H1 (cell line): Measurements from ENCODE around the gene FGFRL1. TPM values are rescaled to one million over a fixed set of nuclear protein-coding genes. Genes with fewer than 3 reads are reported as not detected.

Experiments used
- CTCF ChIA-PET: fragments of 300-600 bp; sonication (Branson Sonifier 250); formaldehyde crosslinking; loops from one replicate; lab custom pipeline; 2021; ENCODE audit not compliant: partially characterized antibody; lab: Charles Lee
- POLR2A ChIA-PET: fragments of 300-600 bp; sonication (Branson Sonifier 250); formaldehyde crosslinking; loops from one replicate; lab custom pipeline; 2021; ENCODE audit warnings: inconsistent platforms; ENCODE audit not compliant: partially characterized antibody; lab: Charles Lee
- DNase-seq, 2 experiments: peaks; one replicate each; pipeline versions ENCODE4 v3.0.0 to v3.0.0-alpha.2; 2010 to 2022; ENCODE audit warnings: low spot score in 2 of 2, low read depth in 1 of 2, mixed read lengths in 1 of 2
- FAIRE-seq: peaks from 2 replicates; lab custom pipeline; 2011; peaks lifted over from hg19 to GRCh38; lab: Jason Lieb, UNC
- H2AFZ ChIP-seq: 2 replicates; pipeline ENCODE4 v1.8.1; 2012; ENCODE audit warnings: low read length, inconsistent platforms
- H2AK5ac ChIP-seq: 2 replicates; pipeline ENCODE4 v1.6.1; 2013; ENCODE audit warnings: low read depth, low read length
- H2BK120ac ChIP-seq: replicated peaks from 2 replicates; pipeline ENCODE3; 2013; ENCODE audit warnings: low read depth, low read length, inconsistent platforms
- H2BK12ac ChIP-seq: 2 replicates; pipeline ENCODE4 v1.6.1; 2013; ENCODE audit warnings: low read depth, low read length
- H2BK15ac ChIP-seq: 2 replicates; pipeline ENCODE4 v1.6.1; 2013; ENCODE audit warnings: low read length
- H2BK20ac ChIP-seq: 2 replicates; pipeline ENCODE4 v1.6.1; 2013; ENCODE audit warnings: low read length
- H2BK5ac ChIP-seq: 2 replicates; pipeline ENCODE4 v1.6.1; 2013; ENCODE audit warnings: low read depth, low read length
- H3K14ac ChIP-seq: 2 replicates; pipeline ENCODE4 v1.6.1; 2013; ENCODE audit warnings: inconsistent platforms; ENCODE audit not compliant: insufficient read length
- H3K18ac ChIP-seq: 2 replicates; pipeline ENCODE4 v1.6.1; 2013; ENCODE audit warnings: low read length; ENCODE audit errors: extremely low read depth
- H3K23ac ChIP-seq: 2 replicates; pipeline ENCODE4 v1.6.1; 2013; ENCODE audit warnings: inconsistent platforms; ENCODE audit not compliant: insufficient read length
- H3K23me2 ChIP-seq: 2 replicates; pipeline ENCODE4 v1.6.1; 2013; ENCODE audit warnings: low read depth, low read length
- H3K27ac ChIP-seq: 2 replicates; pipeline ENCODE4 v1.6.1; 2011; ENCODE audit warnings: low read depth, low read length, inconsistent platforms
- H3K27me3 ChIP-seq, 4 experiments: replicated peaks in 1 of 4; 1 replicate in 1 of 4; 2 replicates in 3 of 4; pipeline versions ENCODE4 v1.6.1 to v1.8.1; 2011 to 2013; ENCODE audit warnings: low read length in 3 of 4, mild to moderate bottlenecking in 3 of 4, inconsistent platforms in 2 of 4, mixed read lengths in 2 of 4, moderate library complexity in 1 of 4; ENCODE audit not compliant: control insufficient read depth in 3 of 4, insufficient read depth in 3 of 4; ENCODE audit errors: extremely low read depth in 1 of 4
- H3K36me3 ChIP-seq, 4 experiments: 2 replicates each; pipeline versions ENCODE4 v1.6.1 to v1.8.1; 2011 to 2013; ENCODE audit warnings: mild to moderate bottlenecking in 4 of 4, low read length in 3 of 4, moderate library complexity in 2 of 4, control low read depth in 1 of 4, inconsistent platforms in 1 of 4; ENCODE audit not compliant: insufficient read depth in 4 of 4, control insufficient read depth in 2 of 4
- H3K4ac ChIP-seq: replicated peaks from 2 replicates; pipeline ENCODE3; 2013; ENCODE audit warnings: low read length, low read depth, mixed read lengths, inconsistent platforms; ENCODE audit not compliant: insufficient read length
- H3K4me1 ChIP-seq, 4 experiments: replicated peaks in 1 of 4; 1 replicate in 1 of 4; 2 replicates in 3 of 4; pipeline versions ENCODE4 v1.6.1 to v1.8.1; 2011 to 2013; ENCODE audit warnings: low read length in 3 of 4, inconsistent platforms in 2 of 4, mixed read lengths in 1 of 4; ENCODE audit not compliant: insufficient read depth in 4 of 4, control insufficient read depth in 3 of 4
- H3K4me2 ChIP-seq, 2 experiments: 2 replicates each; pipeline versions ENCODE4 v1.6.1 to v1.8.1; 2011 to 2013; ENCODE audit warnings: low read depth in 2 of 2, low read length in 2 of 2, control low read depth in 1 of 2, inconsistent platforms in 1 of 2, mild to moderate bottlenecking in 1 of 2; ENCODE audit not compliant: insufficient read depth in 1 of 2
- H3K4me3 ChIP-seq, 4 experiments: fragments of 200-600, 300-600 bp in 1 of 4; sonication (generic), shearing (Covaris generic), sonication (Bioruptor Twin) in 1 of 4; 2 replicates each; pipeline versions ENCODE4 v1.5.1 to v1.8.1; 2011 to 2016; ENCODE audit warnings: low read length in 4 of 4, low read depth in 3 of 4, control low read depth in 2 of 4, inconsistent platforms in 2 of 4, mild to moderate bottlenecking in 2 of 4, mixed read lengths in 1 of 4, moderate library complexity in 1 of 4; ENCODE audit not compliant: insufficient read depth in 2 of 4; ENCODE audit errors: extremely low read depth in 1 of 4
- H3K56ac ChIP-seq: replicated peaks from 2 replicates; pipeline ENCODE3; 2013; ENCODE audit warnings: low read depth, mild to moderate bottlenecking, mixed read lengths, low read length, inconsistent platforms; ENCODE audit not compliant: insufficient read length
- H3K79me1 ChIP-seq: 2 replicates; pipeline ENCODE4 v1.6.1; 2013; ENCODE audit warnings: low read depth, low read length, control low read depth
- H3K79me2 ChIP-seq, 2 experiments: 2 replicates each; pipeline versions ENCODE4 v1.6.1 to v1.8.1; 2012 to 2013; ENCODE audit warnings: low read length in 2 of 2, mild to moderate bottlenecking in 2 of 2, inconsistent platforms in 1 of 2; ENCODE audit not compliant: insufficient read depth in 2 of 2, control insufficient read depth in 1 of 2
- H3K9ac ChIP-seq, 4 experiments: replicated peaks in 1 of 4; 1 replicate in 1 of 4; 2 replicates in 3 of 4; pipeline versions ENCODE4 v1.6.1 to v1.8.1; 2011 to 2013; ENCODE audit warnings: low read depth in 3 of 4, low read length in 3 of 4, control low read depth in 2 of 4, mild to moderate bottlenecking in 2 of 4, moderate library complexity in 2 of 4, inconsistent platforms in 1 of 4; ENCODE audit errors: extremely low read depth in 1 of 4
- H3K9me3 ChIP-seq, 2 experiments: 2 replicates each; pipeline versions ENCODE4 v1.6.1 to v1.8.1; 2012 to 2013; ENCODE audit warnings: mild to moderate bottlenecking in 2 of 2, moderate library complexity in 2 of 2, control low read depth in 1 of 2, inconsistent platforms in 1 of 2, low read depth in 1 of 2, low read length in 1 of 2, mixed read lengths in 1 of 2; ENCODE audit not compliant: insufficient read depth in 2 of 2
- H4K20me1 ChIP-seq, 2 experiments: replicated peaks in 1 of 2; 2 replicates each; pipeline versions ENCODE3 to v1.8.1; 2011 to 2013; ENCODE audit warnings: inconsistent platforms in 2 of 2, low read length in 2 of 2, mild to moderate bottlenecking in 1 of 2; ENCODE audit not compliant: insufficient read depth in 2 of 2, control insufficient read depth in 1 of 2
- H4K5ac ChIP-seq: 2 replicates; pipeline ENCODE4 v1.6.1; 2013; ENCODE audit warnings: low read length, low read depth, mixed read lengths, inconsistent platforms; ENCODE audit not compliant: insufficient read length
- H4K8ac ChIP-seq: 2 replicates; pipeline ENCODE4 v1.8.0; 2013; ENCODE audit warnings: mild to moderate bottlenecking, moderate library complexity, low read length, inconsistent platforms; ENCODE audit not compliant: insufficient read depth; ENCODE audit errors: extremely low read depth
- H4K91ac ChIP-seq: replicated peaks from 2 replicates; pipeline ENCODE3; 2013; ENCODE audit warnings: low read length, mixed read lengths, inconsistent platforms; ENCODE audit not compliant: insufficient read length
- PHF8 ChIP-seq: fragments of 200-600 bp; sonication (generic); conservative IDR thresholded peaks from 2 replicates; pipeline ENCODE4 v1.7.1; 2012; ENCODE audit warnings: low read depth, mild to moderate bottlenecking, inconsistent platforms, low read length, moderate library complexity
- WGBS, 2 experiments: shearing (Covaris generic) in 1 of 2; methylation state at CpG; one replicate each; pipeline versions ENCODE4 v1.1.6 to v1.1.7; 2013 to 2015; ENCODE audit warnings: low lambda C conversion rate in 2 of 2, mixed read lengths in 2 of 2, inconsistent platforms in 1 of 2, low coverage in 1 of 2, missing lambda C conversion rate in 1 of 2; ENCODE audit not compliant: insufficient replicate concordance in 2 of 2, insufficient coverage in 1 of 2, insufficient read length in 1 of 2; ENCODE audit errors: extremely low coverage in 1 of 2, missing lambda C conversion rate in 1 of 2; 5-methylcytosine and 5-hydroxymethylcytosine counted together
- polyA plus RNA-seq, 7 experiments: library from polyadenylated mRNA; depleted of rRNA in 3 of 7; stranded (reverse) in 5 of 7; unstranded in 2 of 7; fragments of >200 nt in 5 of 7; fragments of 200-250 nt in 2 of 7; gene quantifications; 1 replicate in 5 of 7; 2 replicates in 1 of 7; 4 replicates in 1 of 7; pipeline versions ENCODE4 v1.2.1 to v1.2.3, GENCODE V29; 2011 to 2013; ENCODE audit warnings: missing spikeins in 2 of 7, mixed read lengths in 2 of 7
- total RNA-seq: library from RNA; stranded (reverse); fragmentation: NEBNext Ultra II Directional; extraction: Animal tissue kit (Norgen Biotek cat#: 25700); gene quantifications from 2 replicates; pipeline ENCODE4 v1.2.1, GENCODE V29; 2021

Gene FGFRL1
- total and polyA plus RNA-seq, 2 of the 8 experiments (the other 6 are each of a cell fraction or from before 2014, with no cell fraction given) = 18.9 to 34.6 TPM

DNA sequence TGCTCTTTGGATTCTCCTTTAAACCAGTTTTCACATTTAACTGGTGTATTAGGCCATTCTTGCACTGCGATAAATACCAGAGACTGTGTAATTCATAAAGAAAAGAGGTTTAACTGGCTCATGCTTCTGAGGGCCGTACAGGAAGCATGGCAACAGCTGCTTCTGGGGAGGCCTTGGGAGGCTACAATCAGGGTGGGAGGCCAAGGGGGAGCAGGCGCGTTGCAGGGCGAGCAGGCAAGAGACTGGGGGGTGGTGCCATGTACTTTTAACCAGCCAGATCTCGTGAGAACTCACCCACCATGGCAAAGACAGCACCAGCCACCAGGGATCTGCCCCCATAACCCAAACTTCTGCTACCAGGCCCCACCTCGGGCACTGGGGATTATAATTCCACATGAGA, 63.8 kb downstream of the FGFRL1 start:
- Histone ChIP-seq H2BK120ac (no peak overlapping the region), H2BK20ac (no peak overlapping the region), H2BK12ac (no peak overlapping the region), H3K23ac (no peak overlapping the region), H3K9me3 (peaks cover 2 to 4% of the 10 kb centered on the region in 2 experiments; a peak in 1 of 4 replicates)
- FAIRE-seq = no peak
- TF ChIP-seq PHF8 = no peak
- TF ChIP-seq, all 59 proteins: peak for 0
- H4K20me1 ChIP-seq = no peaks in the 10 kb centered on the region
- no peak overlapping the region for H3K4me3 ChIP-seq
- no peaks in the 10 kb centered on the region for H3K79me1 ChIP-seq
- no peaks in the 10 kb centered on the region for H3K36me3 ChIP-seq
- CTCF ChIA-PET = interaction anchor here (0.6 to 4.2 kb wide), 6 partner anchors 16 to 437 kb away, joined by 3 to 19 read pairs (median 4); no protein-coding TSS in a partner anchor
- H3K27ac ChIP-seq = no peak overlapping the region
- no peaks in the 10 kb centered on the region for H3K4me1 ChIP-seq
- 87% methylated on average over 7 of the region's 7 CpGs; no CpG with 5 or more reads in 1 of the 2 experiments for WGBS, 2 experiments
- no peak overlapping the region for H2BK15ac ChIP-seq
- DNase-seq = no peak
- POLR2A ChIA-PET = no interaction called here
- no peak overlapping the region for H3K4ac ChIP-seq
- H3K23me2 ChIP-seq = no peaks in the 10 kb centered on the region
- no peak overlapping the region for H3K56ac ChIP-seq
- no peaks in the 10 kb centered on the region for H3K79me2 ChIP-seq
- no peak overlapping the region for H2AK5ac ChIP-seq
- H3K9ac ChIP-seq = no peak overlapping the region
- no peak overlapping the region for H3K4me2 ChIP-seq
- no peak overlapping the region for H3K14ac ChIP-seq
- no peak overlapping the region for H3K18ac ChIP-seq
- no peaks in the 10 kb centered on the region for H3K27me3 ChIP-seq
- no peak overlapping the region for H4K5ac ChIP-seq
- H4K91ac ChIP-seq = no peak overlapping the region
- 0 out of 2 replicates have a peak overlapping the region, but pooled peaks have one; percentile 2 for H4K8ac ChIP-seq
- H2BK5ac ChIP-seq = no peak overlapping the region
- no peak overlapping the region for H2AFZ ChIP-seq
